Measurements from ENCODE around the gene WNT6. TPM values are rescaled to one million over a fixed set of nuclear protein-coding genes. Genes with fewer than 3 reads are reported as not detected.

Gene WNT6
- total RNA-seq, 1 experiment from 2014 or later, result 1.4 TPM

DNA sequence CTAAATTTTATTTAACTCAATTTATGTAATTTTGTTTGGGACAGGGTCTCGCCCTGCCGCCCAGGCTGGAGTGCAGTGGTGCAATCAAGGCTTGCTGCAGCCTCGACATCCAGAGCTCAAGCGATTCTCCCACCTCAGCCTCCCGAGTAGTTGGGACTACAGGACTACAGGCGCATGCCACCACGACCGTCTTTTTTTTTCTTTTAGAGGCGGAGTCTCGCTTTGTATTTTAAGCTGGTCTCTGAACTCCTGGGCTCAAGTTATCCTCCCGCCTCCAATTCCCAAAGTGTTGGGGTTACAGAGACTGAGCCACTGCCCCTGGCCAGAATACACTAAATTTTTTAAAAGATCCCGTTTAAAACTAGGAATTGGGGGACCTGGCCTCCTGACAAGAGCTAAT is 39.5 kb downstream of the WNT6 start:
- H3K4me1 ChIP-seq (ENCODE audit: control insufficient read depth in 1 of 2, insufficient read depth in 2 of 2, low read length in 2 of 2), result peaks cover 45 to 54% of the 10 kb centered on the region in 2 experiments
- H3K36me3 ChIP-seq (ENCODE audit: control insufficient read depth in 1 of 2, insufficient read depth in 2 of 2, low read length in 2 of 2), result no peaks in the 10 kb centered on the region
- H3K9ac ChIP-seq (ENCODE audit: low read length), result no peak overlapping the region
- no peak overlapping the region for H3K4me3 ChIP-seq (replicated peaks in 1 of 2; ENCODE audit: low read depth in 1 of 2, low read length in 2 of 2)
- no peak for ATAC-seq
- ChIA-PET CTCF (interaction anchor here (0.7 to 10.3 kb wide), 9 partner anchors 10 to 81 kb away, joined by 3 to 278 read pairs (median 8); partner anchors contain the start of genes WNT10A and WNT6), POLR2A (interaction anchor here (1.5 to 1.7 kb wide), 2 partner anchors 10 to 23 kb away, joined by 6 read pairs; no protein-coding TSS in a partner anchor), RAD21 (ENCODE audit: low non-redundant PET in 1 of 2, low total read pairs in 2 of 2, uncharacterized antibody in 2 of 2, unreplicated experiment in 2 of 2) (interaction anchor here (1.9 to 2.8 kb wide), 2 partner anchors 22 kb away, joined by 30 to 48 read pairs; no protein-coding TSS in a partner anchor)
- H3K4me2 ChIP-seq (ENCODE audit: low read length), result peak overlapping the region; percentile 92; the same call in 1 of the 2 replicates
- TF ChIP-seq SP1 (IDR thresholded peaks at IDR 0.05; ENCODE audit: low read depth) (no peak), CBX3 (IDR thresholded peaks at IDR 0.05; ENCODE audit: low read depth) (no peak), ZFX (IDR thresholded peaks at IDR 0.05) (no peak)
- TF ChIP-seq, protein P1, sequence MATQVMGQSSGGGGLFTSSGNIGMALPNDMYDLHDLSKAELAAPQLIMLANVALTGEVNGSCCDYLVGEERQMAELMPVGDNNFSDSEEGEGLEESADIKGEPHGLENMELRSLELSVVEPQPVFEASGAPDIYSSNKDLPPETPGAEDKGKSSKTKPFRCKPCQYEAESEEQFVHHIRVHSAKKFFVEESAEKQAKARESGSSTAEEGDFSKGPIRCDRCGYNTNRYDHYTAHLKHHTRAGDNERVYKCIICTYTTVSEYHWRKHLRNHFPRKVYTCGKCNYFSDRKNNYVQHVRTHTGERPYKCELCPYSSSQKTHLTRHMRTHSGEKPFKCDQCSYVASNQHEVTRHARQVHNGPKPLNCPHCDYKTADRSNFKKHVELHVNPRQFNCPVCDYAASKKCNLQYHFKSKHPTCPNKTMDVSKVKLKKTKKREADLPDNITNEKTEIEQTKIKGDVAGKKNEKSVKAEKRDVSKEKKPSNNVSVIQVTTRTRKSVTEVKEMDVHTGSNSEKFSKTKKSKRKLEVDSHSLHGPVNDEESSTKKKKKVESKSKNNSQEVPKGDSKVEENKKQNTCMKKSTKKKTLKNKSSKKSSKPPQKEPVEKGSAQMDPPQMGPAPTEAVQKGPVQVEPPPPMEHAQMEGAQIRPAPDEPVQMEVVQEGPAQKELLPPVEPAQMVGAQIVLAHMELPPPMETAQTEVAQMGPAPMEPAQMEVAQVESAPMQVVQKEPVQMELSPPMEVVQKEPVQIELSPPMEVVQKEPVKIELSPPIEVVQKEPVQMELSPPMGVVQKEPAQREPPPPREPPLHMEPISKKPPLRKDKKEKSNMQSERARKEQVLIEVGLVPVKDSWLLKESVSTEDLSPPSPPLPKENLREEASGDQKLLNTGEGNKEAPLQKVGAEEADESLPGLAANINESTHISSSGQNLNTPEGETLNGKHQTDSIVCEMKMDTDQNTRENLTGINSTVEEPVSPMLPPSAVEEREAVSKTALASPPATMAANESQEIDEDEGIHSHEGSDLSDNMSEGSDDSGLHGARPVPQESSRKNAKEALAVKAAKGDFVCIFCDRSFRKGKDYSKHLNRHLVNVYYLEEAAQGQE (IDR thresholded peaks at IDR 0.05; ENCODE audit: low read depth), result no peak
- no peak for DNase-seq (ENCODE audit: low read depth, low spot score)
- peak overlapping the region; percentile 99 for H2AFZ ChIP-seq (ENCODE audit: low read depth, low read length, poor library complexity, severe bottlenecking)
- H3K79me2 ChIP-seq (ENCODE audit: insufficient read depth, low read length), result no peaks in the 10 kb centered on the region
- no peaks in the 10 kb centered on the region for H3K27me3 ChIP-seq (ENCODE audit: insufficient read depth, low read length)
- no peak overlapping the region for H3K27ac ChIP-seq (ENCODE audit: low read depth, low read length)
- intact Hi-C loops (cut with micrococcal nuclease), result no loop called here
- no peaks in the 10 kb centered on the region for H4K20me1 ChIP-seq (ENCODE audit: insufficient read depth)
- no peaks in the 10 kb centered on the region for H3K9me3 ChIP-seq (ENCODE audit: control insufficient read depth in 1 of 2, insufficient read depth in 1 of 2, low read depth in 1 of 2, low read length in 2 of 2)
- no peaks in the 10 kb centered on the region for H3K9me2 ChIP-seq (ENCODE audit: insufficient read depth)
- no TSS peak for BruUV-seq (replicated peaks)

DNA sequence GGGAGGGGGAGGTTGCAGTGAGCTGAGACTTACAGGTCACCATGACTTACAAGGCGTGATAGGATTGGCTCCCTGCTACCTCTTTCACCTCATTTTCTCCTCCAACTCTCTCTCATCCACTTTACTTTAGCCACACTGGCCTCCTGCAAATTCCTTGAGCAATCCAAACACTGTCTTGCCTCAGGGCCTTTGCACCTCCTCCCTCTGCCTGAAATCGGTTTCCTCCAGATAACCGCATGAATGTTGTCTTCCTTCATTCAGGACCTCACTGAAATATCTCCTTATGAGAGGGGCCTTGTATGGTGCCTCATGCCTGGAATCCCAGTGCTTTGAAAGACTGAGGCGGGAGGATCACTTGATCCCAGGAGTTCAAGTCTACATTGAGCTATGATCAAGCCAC is 42.8 kb downstream of the WNT6 start:
- ChIA-PET CTCF (interaction anchor here (0.9 kb wide), 1 partner anchor 26 kb away, joined by 3 read pairs; no protein-coding TSS in a partner anchor), RAD21 (ENCODE audit: low non-redundant PET in 1 of 2, low total read pairs in 2 of 2, uncharacterized antibody in 2 of 2, unreplicated experiment in 2 of 2) (no interaction called here), POLR2A (no interaction called here)
- ATAC-seq (no peak), DNase-seq (ENCODE audit: low read depth, low spot score) (no peak)
- no TSS peak for BruUV-seq (replicated peaks)
- H3K4me3 ChIP-seq (replicated peaks in 1 of 2; ENCODE audit: low read depth in 1 of 2, low read length in 2 of 2), result no peak overlapping the region
- no peaks in the 10 kb centered on the region for H3K27me3 ChIP-seq (ENCODE audit: insufficient read depth, low read length)
- H4K20me1 ChIP-seq (ENCODE audit: insufficient read depth), result no peaks in the 10 kb centered on the region
- H3K9ac ChIP-seq (ENCODE audit: low read length), result no peak overlapping the region
- no peaks in the 10 kb centered on the region for H3K36me3 ChIP-seq (ENCODE audit: control insufficient read depth in 1 of 2, insufficient read depth in 2 of 2, low read length in 2 of 2)
- H3K27ac ChIP-seq (ENCODE audit: low read depth, low read length), result no peak overlapping the region
- H3K9me2 ChIP-seq (ENCODE audit: insufficient read depth), result no peaks in the 10 kb centered on the region
- no peaks in the 10 kb centered on the region for H3K79me2 ChIP-seq (ENCODE audit: insufficient read depth, low read length)
- TF ChIP-seq CBX3 (IDR thresholded peaks at IDR 0.05; ENCODE audit: low read depth), result no peak
- TF ChIP-seq SP1 (IDR thresholded peaks at IDR 0.05; ENCODE audit: low read depth), result no peak
- no peak for TF ChIP-seq TCF7L2 (IDR thresholded peaks at IDR 0.05; ENCODE audit: borderline replicate concordance, extremely low read depth, insufficient read depth, insufficient read length)
- TF ChIP-seq RAD21 (IDR thresholded peaks at IDR 0.05; ENCODE audit: low read depth), result no peak
- TF ChIP-seq POLR2AphosphoS5 (IDR thresholded peaks at IDR 0.05; ENCODE audit: low read depth, low read length), result no peak
- intact Hi-C loops (cut with micrococcal nuclease), result no loop called here
- no peaks in the 10 kb centered on the region for H3K9me3 ChIP-seq (ENCODE audit: control insufficient read depth in 1 of 2, insufficient read depth in 1 of 2, low read depth in 1 of 2, low read length in 2 of 2)
- H2AFZ ChIP-seq (ENCODE audit: low read depth, low read length, poor library complexity, severe bottlenecking), result no peak overlapping the region
- peaks cover 15 to 21% of the 10 kb centered on the region in 2 experiments for H3K4me1 ChIP-seq (ENCODE audit: control insufficient read depth in 1 of 2, insufficient read depth in 2 of 2, low read length in 2 of 2)
- H3K4me2 ChIP-seq (ENCODE audit: low read length), result no peak overlapping the region

Data from HCT116 (cell line).